Mucosa of stomach (tissue), 1 donor: ENCODE results near the gene NDUFAF8.
"Not testable (repeated sequence)": the region's sequence is repeated elsewhere in the genome, so short reads cannot be mapped to it uniquely, and the experiment has no call there.

Experiments used
- H3K27me3 ChIP-seq: one replicate; pipeline ENCODE4 v1.7.0; 2013; ENCODE audit warnings: mild to moderate bottlenecking, low read length; ENCODE audit not compliant: control insufficient read depth, insufficient read depth
- H3K36me3 ChIP-seq: one replicate; pipeline ENCODE4 v1.7.0; 2013; ENCODE audit warnings: low read length; ENCODE audit not compliant: control insufficient read depth, insufficient read depth
- H3K4me1 ChIP-seq: one replicate; pipeline ENCODE4 v1.7.0; 2013; ENCODE audit warnings: mild to moderate bottlenecking, low read length; ENCODE audit not compliant: control insufficient read depth, insufficient read depth
- H3K4me3 ChIP-seq: one replicate; pipeline ENCODE4 v1.7.0; 2013; ENCODE audit warnings: low read length
- H3K9ac ChIP-seq: one replicate; pipeline ENCODE4 v1.7.0; 2013; ENCODE audit warnings: mild to moderate bottlenecking, low read length, moderate library complexity
- H3K9me3 ChIP-seq: one replicate; pipeline ENCODE4 v1.7.0; 2013; ENCODE audit warnings: mild to moderate bottlenecking, low read length, moderate library complexity; ENCODE audit not compliant: control insufficient read depth
- donor health status: Pancreatic carcinoma.

The NDUFAF8 gene

DNA sequence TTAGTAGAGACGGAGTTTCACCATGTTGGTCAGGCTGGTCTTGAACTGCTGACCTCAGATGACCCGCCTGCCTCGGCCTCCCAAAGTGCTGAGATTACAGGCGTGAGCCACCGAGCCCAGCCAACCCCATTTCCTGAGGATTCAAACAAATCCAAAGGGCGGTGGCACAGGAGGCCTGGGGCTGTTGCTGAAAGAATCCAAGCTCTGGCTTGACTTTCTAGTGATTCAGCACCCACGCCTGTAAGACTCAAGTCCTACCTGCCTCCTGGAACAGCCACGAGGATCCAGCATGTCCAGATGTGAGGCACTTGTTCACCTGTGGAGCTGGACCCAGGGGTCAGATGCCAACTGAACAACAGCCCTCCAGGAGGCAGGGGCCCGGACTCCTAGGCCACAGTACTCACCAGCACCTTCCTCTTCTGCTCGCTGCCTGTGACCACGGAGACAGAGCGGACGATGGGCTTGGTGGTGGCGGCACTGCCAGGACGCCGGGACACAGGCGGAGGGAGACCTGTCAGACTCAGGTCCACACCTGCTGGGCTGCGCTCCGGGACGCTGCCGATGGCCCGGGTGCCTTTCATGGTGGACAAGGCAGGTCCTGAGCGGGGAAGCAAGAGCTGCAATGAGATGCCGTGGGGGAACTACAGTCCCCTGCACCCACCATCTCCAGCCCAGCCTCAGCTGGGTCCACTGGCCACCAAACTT is 19.5 kb upstream of the NDUFAF8 start:
- Histone ChIP-seq H3K36me3 (no peaks in the 10 kb centered on the region), H3K9me3 (no peaks in the 10 kb centered on the region), H3K9ac (no peak overlapping the region), H3K27me3 (peaks cover 5% of the 10 kb centered on the region), H3K4me1 (peaks cover 17% of the 10 kb centered on the region), H3K4me3 (no peak overlapping the region)

DNA sequence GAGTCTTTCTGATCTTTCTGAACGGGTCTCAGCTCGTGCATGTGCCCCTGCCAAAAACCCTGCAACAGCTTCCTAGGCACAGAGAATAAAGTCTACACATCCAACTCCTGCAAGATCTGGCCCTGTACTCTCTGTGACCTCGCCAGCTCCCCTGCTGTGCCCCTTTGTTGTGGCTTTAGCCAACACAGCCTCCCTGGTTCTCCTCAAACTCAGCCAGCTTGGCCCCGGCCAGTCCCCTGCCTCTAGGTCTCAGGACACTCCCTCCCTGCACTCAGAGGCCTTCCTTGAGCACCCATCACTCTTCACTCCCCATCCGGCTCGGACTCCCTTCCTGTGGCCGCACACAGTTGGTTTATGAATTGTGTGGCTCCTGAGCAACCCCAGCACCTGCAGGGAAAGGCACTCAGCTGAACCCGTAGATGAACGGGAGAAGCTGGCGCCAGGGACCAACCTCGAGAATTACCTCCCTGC is 17.7 kb upstream of the NDUFAF8 start:
- Histone ChIP-seq H3K27me3 (peaks cover 5% of the 10 kb centered on the region), H3K9ac (no peak overlapping the region), H3K9me3 (no peaks in the 10 kb centered on the region), H3K4me3 (peak overlapping the region; percentile 60), H3K4me1 (peaks cover 17% of the 10 kb centered on the region), H3K36me3 (no peaks in the 10 kb centered on the region)

DNA sequence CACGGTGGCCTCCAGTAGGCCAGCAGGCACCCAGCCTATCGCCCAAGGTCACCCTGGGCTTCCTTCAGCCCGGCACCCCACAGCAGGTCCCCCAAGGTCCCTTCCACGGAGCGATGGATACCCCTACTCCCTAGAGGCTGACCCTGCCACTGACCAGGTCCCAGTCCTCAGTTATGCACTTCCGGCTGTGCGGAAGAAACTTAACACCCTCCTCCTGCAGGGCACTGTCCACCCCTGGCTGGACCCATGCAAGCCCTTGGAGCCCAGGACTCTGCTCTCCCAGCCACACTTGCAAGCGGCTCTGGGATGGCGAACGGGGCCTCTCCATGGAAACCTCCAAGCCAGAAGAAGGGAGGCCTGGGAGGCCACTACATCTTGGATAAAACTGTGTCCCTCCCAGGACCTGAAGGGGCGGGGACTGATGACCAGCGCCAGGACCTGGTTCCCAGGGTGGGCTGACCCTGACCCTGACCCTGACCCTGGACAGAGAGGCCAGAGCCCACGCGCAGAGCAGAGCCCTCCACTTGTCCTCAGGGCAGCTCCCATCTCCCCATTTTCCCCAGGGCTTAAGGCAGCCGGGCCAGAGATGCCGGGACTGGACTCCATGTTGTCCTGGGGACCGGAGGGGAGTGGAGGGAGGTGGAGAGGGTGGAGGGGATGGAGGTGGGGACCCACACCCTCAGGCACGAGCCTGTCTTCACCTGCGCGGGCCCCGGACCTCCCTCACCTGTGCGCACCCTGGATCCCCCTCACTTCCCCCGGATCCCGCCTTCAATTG is 17.1 kb upstream of the NDUFAF8 start:
- Histone ChIP-seq H3K4me1 (peaks cover 17% of the 10 kb centered on the region), H3K4me3 (peak overlapping the region; percentile 60), H3K36me3 (no peaks in the 10 kb centered on the region), H3K27me3 (peaks cover 5% of the 10 kb centered on the region), H3K9ac (peak overlapping the region; percentile 55), H3K9me3 (no peaks in the 10 kb centered on the region)

DNA sequence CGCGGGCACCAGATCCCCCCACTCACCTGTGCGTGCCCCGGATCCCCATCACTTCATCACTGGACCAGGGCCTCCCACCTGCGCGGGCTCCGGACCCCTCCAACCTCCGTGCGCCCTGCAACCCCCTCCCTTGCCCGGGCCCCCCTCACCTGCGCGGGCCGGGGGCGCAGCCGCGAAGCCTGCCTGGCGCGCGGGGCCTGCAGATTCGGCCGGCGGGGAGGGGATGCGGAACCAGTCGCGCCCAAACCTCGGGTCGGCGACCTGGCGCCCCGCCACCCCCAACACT is 16.6 kb upstream of the NDUFAF8 start:
- H3K4me1 ChIP-seq: peaks cover 17% of the 10 kb centered on the region
- H3K27me3 ChIP-seq: peaks cover 5% of the 10 kb centered on the region
- peak overlapping the region; percentile 55 for H3K9ac ChIP-seq
- H3K4me3 ChIP-seq: peak overlapping the region; percentile 60
- H3K9me3 ChIP-seq: no peaks in the 10 kb centered on the region
- no peaks in the 10 kb centered on the region for H3K36me3 ChIP-seq

DNA sequence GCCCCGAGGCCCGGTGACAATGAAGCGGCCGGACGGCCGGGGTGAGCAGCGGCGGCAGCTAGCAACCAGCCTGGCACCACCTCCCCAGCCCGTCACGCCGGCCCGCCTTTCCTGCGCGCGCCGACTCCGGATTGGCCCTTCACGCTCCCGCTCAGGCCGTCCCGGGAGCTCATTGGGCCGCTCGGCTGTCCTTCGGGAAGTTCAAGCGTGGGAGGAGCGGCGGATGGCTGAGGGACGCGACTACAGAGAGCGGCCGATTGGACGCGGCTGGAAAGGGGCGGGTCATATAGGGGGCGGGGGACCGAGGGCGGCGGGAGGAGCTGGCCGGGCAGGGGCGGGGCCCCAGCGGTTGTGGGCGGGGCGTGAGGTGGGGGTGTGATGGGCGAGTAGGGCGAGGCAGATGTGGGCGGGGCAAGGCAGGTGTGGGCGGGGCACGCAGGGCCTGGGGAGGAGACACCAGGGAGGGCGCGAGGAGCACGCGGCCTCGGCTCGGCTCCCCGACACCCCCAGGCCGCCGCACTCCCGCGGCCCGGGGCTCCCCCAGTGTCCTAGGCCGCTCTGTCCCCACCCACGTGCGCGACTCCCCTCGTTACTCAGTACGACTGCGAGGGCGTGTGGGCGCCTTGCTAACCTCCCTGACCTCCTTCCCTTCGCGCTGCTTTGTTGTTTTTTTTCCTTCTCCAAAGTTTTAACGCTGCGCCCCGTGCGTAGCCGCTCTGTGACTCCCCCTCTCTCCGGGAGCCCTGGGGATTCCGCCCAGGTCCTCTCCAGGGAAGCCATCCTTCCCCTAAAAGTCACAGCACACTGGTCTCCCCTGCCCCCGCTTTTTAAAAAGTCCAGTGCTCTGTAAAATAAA is 16.0 kb upstream of the NDUFAF8 start, which contains the start of gene CEP131:
CEP131 (minus strand) TSS at position 60 of the 856 bp plus-strand sequence. CDS start 2,909 bp downstream, outside the sequence.
- H3K4me1 ChIP-seq: peaks cover 17% of the 10 kb centered on the region
- H3K27me3 ChIP-seq: peaks cover 5% of the 10 kb centered on the region
- peak within 1 kb of the TSS; percentile 60 for H3K4me3 ChIP-seq
- H3K9ac ChIP-seq: peak within 1 kb of the TSS; percentile 55
- H3K36me3 ChIP-seq: no peaks in the 10 kb centered on the region
- H3K9me3 ChIP-seq: no peaks in the 10 kb centered on the region

DNA sequence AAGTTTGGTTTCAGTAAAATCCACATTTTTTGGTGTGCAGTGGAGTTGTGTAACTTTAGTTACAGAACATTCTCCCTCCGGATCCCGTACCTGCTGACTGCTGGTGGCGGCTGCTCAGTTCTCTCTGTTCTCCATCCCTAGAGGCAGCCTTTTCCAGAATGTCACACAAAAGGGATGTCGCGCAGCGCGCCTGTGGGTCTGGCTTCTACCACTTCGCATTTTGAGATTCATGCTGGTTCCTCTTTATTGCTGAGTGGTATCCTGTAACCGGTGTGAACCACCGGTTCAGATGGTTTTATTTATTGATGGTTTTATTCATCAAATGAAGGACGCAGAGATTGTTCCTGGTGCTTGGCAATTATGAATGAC is 15.4 kb upstream of the NDUFAF8 start:
- Histone ChIP-seq H3K4me3 (no peak overlapping the region), H3K9ac (no peak overlapping the region)

DNA sequence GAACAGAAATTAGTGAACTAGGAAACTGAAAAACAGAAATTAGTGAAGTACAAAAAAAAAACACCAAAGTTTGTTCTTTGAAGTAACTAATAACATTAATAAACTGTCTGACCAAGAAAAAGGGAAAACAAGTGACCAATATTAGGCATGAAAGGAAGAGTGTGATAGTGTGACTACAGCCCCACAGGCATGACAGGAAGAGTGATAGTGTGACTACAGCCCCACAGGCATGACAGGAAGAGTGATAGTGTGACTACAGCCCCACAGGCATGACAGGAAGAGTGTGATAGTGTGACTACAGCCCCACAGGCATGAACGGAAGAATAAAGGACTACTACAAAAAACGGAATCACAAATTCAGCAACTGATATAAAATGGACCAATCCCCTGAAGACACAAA is 11.5 kb upstream of the NDUFAF8 start:
- not testable (repeated sequence) for H3K9me3 ChIP-seq, H3K36me3 ChIP-seq, H3K27me3 ChIP-seq, H3K9ac ChIP-seq, H3K4me1 ChIP-seq, H3K4me3 ChIP-seq

More for the DNA sequence above, 15.4 kb upstream of the NDUFAF8 start:
- Histone ChIP-seq H3K36me3 (no peaks in the 10 kb centered on the region), H3K4me1 (peaks cover 17% of the 10 kb centered on the region), H3K27me3 (peaks cover 5% of the 10 kb centered on the region), H3K9me3 (no peaks in the 10 kb centered on the region)

DNA sequence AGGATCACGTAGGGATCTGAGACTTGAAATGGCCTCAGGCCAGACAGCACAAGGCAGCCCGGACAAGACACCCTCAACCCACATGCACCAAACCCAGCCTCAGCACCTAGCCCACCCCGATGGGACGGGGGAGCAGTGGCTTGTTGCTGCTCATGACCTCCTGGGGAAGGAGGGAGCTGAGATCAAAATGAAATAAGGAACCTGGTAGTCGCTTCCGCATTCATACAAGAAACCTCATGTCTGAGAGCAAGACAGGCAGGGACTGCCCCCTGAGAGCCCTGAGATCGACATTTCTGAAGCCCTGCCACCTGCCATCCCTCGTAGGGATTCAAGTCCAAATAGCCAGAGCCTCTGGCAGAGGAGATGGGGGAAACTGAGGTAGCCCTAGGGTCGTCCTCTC is 10.7 kb upstream of the NDUFAF8 start:
- H3K36me3 ChIP-seq: no peaks in the 10 kb centered on the region
- no peak overlapping the region for H3K9ac ChIP-seq
- H3K27me3 ChIP-seq: peaks cover 5% of the 10 kb centered on the region

DNA sequence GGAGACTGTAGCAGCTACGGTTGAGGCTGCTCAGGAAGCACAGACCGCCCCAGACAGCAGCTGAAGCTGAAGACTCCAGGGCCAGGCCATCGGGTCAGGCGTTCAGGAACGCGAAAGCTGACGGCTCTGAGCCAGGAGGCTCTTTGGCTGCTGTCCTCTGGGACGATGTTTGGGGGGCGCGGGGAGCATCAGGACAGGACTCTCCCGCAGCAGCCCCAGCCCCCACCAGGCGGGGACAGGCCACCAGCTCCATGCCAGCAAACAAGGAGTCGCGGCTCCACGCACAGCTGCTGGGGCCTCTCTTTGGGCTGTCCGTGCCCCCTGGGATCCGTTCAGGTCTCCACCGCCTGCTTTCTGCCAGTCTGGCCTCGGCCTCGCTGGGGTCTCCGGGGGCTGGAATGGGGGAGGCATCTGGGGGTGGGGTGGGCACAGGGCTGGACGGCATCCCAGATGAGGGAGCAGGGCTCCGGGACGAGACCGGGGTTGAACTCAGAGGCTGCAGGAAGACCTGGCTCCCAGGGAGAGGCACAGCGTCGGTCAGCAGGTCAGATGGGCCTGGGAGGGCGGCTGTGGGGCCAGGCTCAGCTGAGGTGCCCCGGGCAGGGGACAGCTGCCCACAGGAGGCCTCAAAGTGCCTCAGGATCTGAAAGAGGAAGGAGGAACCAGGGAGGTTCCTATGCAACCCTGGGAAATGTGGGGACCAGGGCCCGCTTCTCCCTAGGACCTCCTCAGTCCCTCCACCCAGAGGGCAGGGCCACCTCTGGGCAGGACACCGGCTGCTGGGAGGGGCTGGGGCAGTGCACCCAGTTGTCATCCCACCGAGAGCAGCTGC is 10.1 kb upstream of the NDUFAF8 start:
- no peak overlapping the region for H3K4me3 ChIP-seq
- no peaks in the 10 kb centered on the region for H3K36me3 ChIP-seq
- no peaks in the 10 kb centered on the region for H3K9me3 ChIP-seq
- no peaks in the 10 kb centered on the region for H3K4me1 ChIP-seq
- H3K9ac ChIP-seq: no peak overlapping the region
- no peaks in the 10 kb centered on the region for H3K27me3 ChIP-seq

More for the DNA sequence above, 10.7 kb upstream of the NDUFAF8 start:
- no peaks in the 10 kb centered on the region for H3K9me3 ChIP-seq
- H3K4me1 ChIP-seq: peaks cover 4% of the 10 kb centered on the region
- H3K4me3 ChIP-seq: no peak overlapping the region

DNA sequence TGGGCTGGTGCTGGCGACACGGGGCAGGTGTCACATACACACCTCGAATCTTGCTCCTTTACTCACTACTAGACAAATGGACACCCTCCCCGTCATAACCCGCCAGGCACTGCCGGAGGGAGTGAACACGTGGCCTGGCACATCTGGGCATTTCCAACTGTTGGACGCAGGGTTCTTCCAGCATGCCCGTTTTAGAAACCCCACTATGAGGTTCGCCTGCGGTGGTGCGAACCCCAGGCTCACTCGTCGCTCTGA is 9.5 kb upstream of the NDUFAF8 start:
- H3K4me3 ChIP-seq: no peak overlapping the region
- H3K4me1 ChIP-seq: no peaks in the 10 kb centered on the region
- no peaks in the 10 kb centered on the region for H3K27me3 ChIP-seq
- H3K36me3 ChIP-seq: no peaks in the 10 kb centered on the region
- H3K9ac ChIP-seq: no peak overlapping the region
- H3K9me3 ChIP-seq: no peaks in the 10 kb centered on the region

DNA sequence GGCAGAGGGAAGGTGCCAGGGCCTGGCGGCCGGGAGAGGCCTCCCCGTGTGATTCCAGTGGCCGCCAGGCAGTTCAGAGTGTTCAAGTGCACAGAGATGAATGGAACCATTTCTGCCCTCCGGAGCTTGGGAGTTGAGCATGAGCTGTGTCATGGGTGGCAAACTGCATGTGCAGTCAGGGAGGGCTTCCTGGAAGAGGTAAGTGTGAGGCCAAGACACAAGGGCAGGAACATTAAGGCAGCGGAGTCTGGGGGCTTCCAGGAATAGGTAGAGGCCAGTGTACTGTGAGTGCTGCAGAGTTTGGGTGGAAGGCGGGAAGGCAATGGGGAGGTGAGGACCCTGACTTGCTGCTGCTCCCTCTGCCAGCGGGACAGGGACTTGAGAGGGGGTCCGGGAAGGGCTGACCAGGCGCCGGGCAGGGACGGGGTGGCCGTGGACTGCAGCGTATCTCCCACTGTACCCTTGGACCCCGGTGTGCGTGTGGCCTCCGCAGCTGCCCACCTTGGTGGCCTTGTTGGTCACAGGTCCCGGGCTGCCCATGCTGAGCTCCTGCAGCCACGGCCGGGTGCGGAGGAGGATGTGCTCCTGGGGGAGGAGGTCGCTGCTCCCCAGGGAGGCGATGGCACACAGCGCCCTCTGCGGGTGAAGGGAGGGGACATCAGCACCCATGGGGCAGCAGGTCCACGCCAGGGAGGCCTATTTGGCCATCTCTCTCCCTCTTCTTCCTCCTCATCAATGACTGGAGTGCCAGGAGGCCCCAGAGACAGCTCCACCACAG is 8.9 kb upstream of the NDUFAF8 start:
- Histone ChIP-seq H3K9ac (no peak overlapping the region), H3K36me3 (no peaks in the 10 kb centered on the region), H3K9me3 (no peaks in the 10 kb centered on the region), H3K27me3 (no peaks in the 10 kb centered on the region), H3K4me1 (no peaks in the 10 kb centered on the region), H3K4me3 (no peak overlapping the region)
